Suppressor macrophage treated with lipopolysaccharide for 1 hour (primary cell): Measurements from ENCODE around the gene YPEL4.
A peak's percentile ranks its signal among the peaks of the same experiment; 100 is the strongest.
"Not testable (repeated sequence)": the region's sequence is repeated elsewhere in the genome, so short reads cannot be mapped to it uniquely, and the experiment has no call there.

Source experiments
- DNase-seq, 3 donors: peaks; one replicate each; pipeline ENCODE4 v3.0.0-alpha.2; 2020 to 2022

The YPEL4 gene

GRCh38 chr11:57649826-57650738, at the start of gene YPEL4:
Gene YPEL4 (minus strand): TSS chr11:57649912. CDS start chr11:57647107, 2,805 bp downstream.
- peak; percentile 66 to 82 (median 81) for DNase-seq

GRCh38 chr11:57698843-57699365, 49.2 kb upstream of the YPEL4 start:
- DNase-seq = no peak

GRCh38 chr11:57690474-57690873, 40.8 kb upstream of the YPEL4 start:
- DNase-seq = not testable (repeated sequence)

- no peak for DNase-seq
These were observed 31.5 kb upstream of the YPEL4 start for GRCh38 chr11:57681168-57681567.

- DNase-seq = peak; percentile 43 to 54 (median 53)
These were observed 30.8 kb upstream of the YPEL4 start for GRCh38 chr11:57680552-57680874.

- no peak for DNase-seq
These were observed 29.7 kb upstream of the YPEL4 start for GRCh38 chr11:57679396-57679795.

GRCh38 chr11:57675176-57675941, 25.6 kb upstream of the YPEL4 start:
- DNase-seq = no peak

- peak in 2 of 3 donors; percentile 17 to 25 for DNase-seq
These were observed 24.5 kb upstream of the YPEL4 start for GRCh38 chr11:57674251-57674650.

- DNase-seq = peak; percentile 53 to 67 (median 58)
These were observed 18.7 kb upstream of the YPEL4 start for GRCh38 chr11:57668434-57668782.

- peak; percentile 98 to 99 (median 99) for DNase-seq
These were observed 18.2 kb upstream of the YPEL4 start, which contains the start of gene ZDHHC5 for GRCh38 chr11:57667736-57668433. Gene ZDHHC5 (plus strand): TSS chr11:57668114. CDS start chr11:57673091, 4,977 bp downstream.

- peak; percentile 97 to 100 (median 98) for DNase-seq
These were observed 17.5 kb upstream of the YPEL4 start for GRCh38 chr11:57667117-57667735.

GRCh38 chr11:57663975-57664374, 14.3 kb upstream of the YPEL4 start:
- DNase-seq = no peak

- no peak for DNase-seq
These were observed 13.2 kb upstream of the YPEL4 start for GRCh38 chr11:57662893-57663292.

- no peak for DNase-seq
These were observed 10.0 kb upstream of the YPEL4 start for GRCh38 chr11:57659669-57660068.

- no peak for DNase-seq
These were observed 8.3 kb upstream of the YPEL4 start for GRCh38 chr11:57658023-57658361.

GRCh38 chr11:57657194-57658022, 7.7 kb upstream of the YPEL4 start, which contains the start of gene CLP1:
Gene CLP1 (plus strand): TSS chr11:57657762. CDS start chr11:57659477, 1,715 bp downstream.
- peak; percentile 99 to 100 (median 100) for DNase-seq

- no peak for DNase-seq
These were observed 7.1 kb upstream of the YPEL4 start for GRCh38 chr11:57656885-57657193.

- DNase-seq = peak in 1 of 3 donors; percentile 20
These were observed 3.5 kb upstream of the YPEL4 start for GRCh38 chr11:57653163-57653562.

- no peak for DNase-seq
These were observed 3.0 kb upstream of the YPEL4 start for GRCh38 chr11:57652662-57653061.

- DNase-seq = not testable (repeated sequence)
These were observed 2.5 kb upstream of the YPEL4 start for GRCh38 chr11:57652230-57652629.

- DNase-seq = no peak
These were observed 1.7 kb upstream of the YPEL4 start for GRCh38 chr11:57651408-57651807.

GRCh38 chr11:57650739-57651090, 1.0 kb upstream of the YPEL4 start:
- no peak for DNase-seq
